Measurements from ENCODE around the gene C1orf232. TPM values are rescaled to one million over a fixed set of nuclear protein-coding genes. Genes with fewer than 3 reads are reported as not detected.

Gene C1orf232
- total RNA-seq, 2 donors from 2014 or later = not detected

- peaks cover 42% of the 10 kb centered on the region for H3K4me1 Mint-ChIP-seq
- Histone ChIP-seq H3K4me3 (ENCODE audit: low read length) (no peak overlapping the region), H3K27me3 (ENCODE audit: control insufficient read depth, insufficient read depth, low read length, poor library complexity, severe bottlenecking) (peaks cover 28% of the 10 kb centered on the region), H3K36me3 (ENCODE audit: control insufficient read depth, insufficient read depth, low read length) (no peaks in the 10 kb centered on the region), H3K4me1 (ENCODE audit: control insufficient read depth, insufficient read depth, low read length) (peaks cover 9% of the 10 kb centered on the region), H3K27ac (ENCODE audit: low read depth, low read length) (no peak overlapping the region), H3K9ac (ENCODE audit: extremely low read depth, low read length, poor library complexity, severe bottlenecking) (no peak overlapping the region), H3K9me3 (ENCODE audit: control insufficient read depth, low read length) (no peaks in the 10 kb centered on the region)
- 23 to 24% methylated on average over 5 to 9 of the region's 9 CpGs for WGBS, 2 experiments (ENCODE audit: insufficient coverage in 1 of 2, insufficient read length in 1 of 2)
- peaks cover 79% of the 10 kb centered on the region for H3K27me3 Mint-ChIP-seq (ENCODE audit: insufficient read depth)
- no peak for TF ChIP-seq CTCF (conservative IDR thresholded peaks at IDR 0.05)
- no peak overlapping the region for H3K27ac Mint-ChIP-seq
- H3K9me3 Mint-ChIP-seq = no peaks in the 10 kb centered on the region
- H3K36me3 Mint-ChIP-seq (ENCODE audit: low read depth) = no peaks in the 10 kb centered on the region
- H3K4me3 Mint-ChIP-seq = peak overlapping the region; percentile 28
- peak; percentile 78 for DNase-seq
These were observed 14.0 kb downstream of the C1orf232 start for GRCh38 chr1:26154750-26155149.

- peaks cover 23% of the 10 kb centered on the region for H3K27me3 ChIP-seq (ENCODE audit: control insufficient read depth, insufficient read depth, low read length, poor library complexity, severe bottlenecking)
- Mint-ChIP-seq H3K27me3 (ENCODE audit: insufficient read depth) (peaks cover 79% of the 10 kb centered on the region), H3K36me3 (ENCODE audit: low read depth) (no peaks in the 10 kb centered on the region), H3K27ac (no peak overlapping the region), H3K4me1 (peaks cover 35% of the 10 kb centered on the region), H3K4me3 (no peak overlapping the region), H3K9me3 (no peaks in the 10 kb centered on the region)
- no peak for TF ChIP-seq CTCF (conservative IDR thresholded peaks at IDR 0.05)
- WGBS, 2 experiments (ENCODE audit: insufficient coverage in 1 of 2, insufficient read length in 1 of 2) = 76 to 100% methylated on average over 1 to 5 of the region's 5 CpGs
- peaks cover 7% of the 10 kb centered on the region for H3K4me1 ChIP-seq (ENCODE audit: control insufficient read depth, insufficient read depth, low read length)
- no peaks in the 10 kb centered on the region for H3K9me3 ChIP-seq (ENCODE audit: control insufficient read depth, low read length)
- H3K36me3 ChIP-seq (ENCODE audit: control insufficient read depth, insufficient read depth, low read length) = no peaks in the 10 kb centered on the region
- peak; percentile 49 for DNase-seq
- no peak overlapping the region for H3K4me3 ChIP-seq (ENCODE audit: low read length)
- H3K27ac ChIP-seq (ENCODE audit: low read depth, low read length) = no peak overlapping the region
- no peak overlapping the region for H3K9ac ChIP-seq (ENCODE audit: extremely low read depth, low read length, poor library complexity, severe bottlenecking)
These were observed 14.7 kb downstream of the C1orf232 start for GRCh38 chr1:26153966-26154532.

GRCh38 chr1:26148887-26149286 lies 19.9 kb downstream of the C1orf232 start:
- H3K9me3 ChIP-seq (ENCODE audit: control insufficient read depth, low read length) = no peaks in the 10 kb centered on the region
- H3K4me3 Mint-ChIP-seq = no peak overlapping the region
- no peaks in the 10 kb centered on the region for H3K4me1 ChIP-seq (ENCODE audit: control insufficient read depth, insufficient read depth, low read length)
- DNase-seq = no peak
- peaks cover 18% of the 10 kb centered on the region for H3K27me3 ChIP-seq (ENCODE audit: control insufficient read depth, insufficient read depth, low read length, poor library complexity, severe bottlenecking)
- no peak overlapping the region for H3K27ac Mint-ChIP-seq
- no peak for TF ChIP-seq CTCF (conservative IDR thresholded peaks at IDR 0.05)
- H3K27ac ChIP-seq (ENCODE audit: low read depth, low read length) = no peak overlapping the region
- H3K9ac ChIP-seq (ENCODE audit: extremely low read depth, low read length, poor library complexity, severe bottlenecking) = no peak overlapping the region
- peaks cover 74% of the 10 kb centered on the region for H3K27me3 Mint-ChIP-seq (ENCODE audit: insufficient read depth)
- no peaks in the 10 kb centered on the region for H3K36me3 ChIP-seq (ENCODE audit: control insufficient read depth, insufficient read depth, low read length)
- H3K9me3 Mint-ChIP-seq = no peaks in the 10 kb centered on the region
- H3K4me1 Mint-ChIP-seq = no peaks in the 10 kb centered on the region
- H3K4me3 ChIP-seq (ENCODE audit: low read length) = no peak overlapping the region
- H3K36me3 Mint-ChIP-seq (ENCODE audit: low read depth) = no peaks in the 10 kb centered on the region
